ENCODE results near the gene TXNRD1.
"Not testable (repeated sequence)": the region's sequence is repeated elsewhere in the genome, so short reads cannot be mapped to it uniquely, and the experiment has no call there.

Gene TXNRD1

GRCh38 chr12:104243551-104243950 lies 28.0 kb downstream of the TXNRD1 start:
- no peak for DNase-seq

GRCh38 chr12:104243971-104244370 lies 28.4 kb downstream of the TXNRD1 start:
- DNase-seq, result no peak

- DNase-seq, result no peak
Measured at GRCh38 chr12:104247698-104248097, 32.1 kb downstream of the TXNRD1 start.

DNA sequence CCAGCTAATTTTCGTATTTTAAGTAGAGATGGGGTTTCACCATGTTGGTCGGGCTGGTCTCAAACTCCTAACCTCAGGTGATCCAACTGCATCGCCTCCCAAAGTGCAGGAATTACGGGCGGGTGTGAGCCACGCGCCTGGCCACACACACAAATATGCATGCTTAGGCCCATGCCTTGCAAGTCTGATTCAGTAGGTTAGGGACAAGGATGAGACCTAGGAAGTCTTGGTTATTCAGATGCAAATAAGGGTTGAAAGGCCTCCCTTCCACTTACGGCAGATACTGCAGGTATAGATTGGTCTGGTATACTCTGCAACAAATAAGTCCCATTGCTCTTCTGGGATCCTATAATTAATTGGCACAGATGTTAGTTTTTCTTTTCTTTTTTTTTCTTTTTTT lies 32.9 kb downstream of the TXNRD1 start:
- DNase-seq, result no peak

GRCh38 chr12:104249017-104249416 lies 33.4 kb downstream of the TXNRD1 start:
- DNase-seq, result no peak

- DNase-seq, result no peak
Measured at GRCh38 chr12:104249898-104250297, 34.3 kb downstream of the TXNRD1 start.

GRCh38 chr12:104250366-104251125 lies 35.0 kb downstream of the TXNRD1 start:
- no peak for DNase-seq

DNA sequence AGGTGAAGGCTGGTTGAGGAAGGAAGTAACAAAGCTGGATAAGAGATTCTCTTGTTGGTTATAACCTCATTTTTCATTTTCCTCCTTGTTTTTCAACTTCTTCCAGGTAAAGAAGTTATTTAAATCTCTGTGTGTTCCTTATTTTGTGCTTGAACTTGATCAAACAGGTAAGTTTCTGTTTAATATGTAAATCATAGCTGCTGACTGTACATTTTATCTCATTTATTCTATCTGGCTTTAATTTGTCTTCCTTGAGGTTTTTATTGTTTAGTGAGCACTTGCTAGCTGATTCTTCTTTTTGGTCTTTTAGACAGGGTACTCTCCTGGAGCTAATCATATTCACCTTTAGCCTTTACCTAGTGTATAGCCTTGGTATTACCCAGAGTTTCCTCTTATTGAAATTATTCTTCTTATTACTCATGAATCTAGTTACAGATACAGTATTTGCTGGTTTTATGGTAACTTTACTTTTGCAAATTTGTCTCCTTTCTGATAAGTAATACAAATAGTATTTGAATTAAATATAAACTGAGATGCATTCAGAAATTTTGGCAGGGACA lies 42.4 kb downstream of the TXNRD1 start:
- no peak for DNase-seq

DNA sequence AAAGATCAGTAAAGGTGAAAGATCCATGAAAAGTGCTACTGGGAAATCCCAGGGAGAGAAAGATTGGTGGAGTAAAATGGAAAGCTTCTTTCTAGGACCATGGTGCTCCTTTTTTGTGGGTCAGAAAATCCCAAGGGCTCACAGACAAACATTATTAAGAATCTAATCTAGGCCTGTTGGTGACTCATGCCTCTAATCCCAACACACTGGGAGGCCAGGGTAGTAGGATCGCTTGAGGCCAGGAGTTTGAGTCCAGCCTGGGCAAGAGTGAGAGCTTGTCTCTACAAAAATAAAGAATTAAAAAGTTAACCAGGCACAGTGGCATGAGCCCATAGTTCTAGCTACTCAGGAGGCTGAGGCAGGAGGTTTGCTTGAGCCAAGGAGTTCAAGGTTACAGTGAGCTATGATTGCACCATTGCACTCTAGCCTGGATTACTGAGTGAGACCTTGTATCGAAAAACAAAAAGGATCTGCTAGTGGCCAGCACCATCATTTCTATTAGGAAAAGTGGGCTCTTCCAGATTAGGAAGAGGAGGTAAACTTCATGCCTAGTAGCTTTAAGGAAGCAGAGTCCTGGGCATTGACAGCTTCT lies 43.0 kb downstream of the TXNRD1 start:
- no peak for DNase-seq

DNA sequence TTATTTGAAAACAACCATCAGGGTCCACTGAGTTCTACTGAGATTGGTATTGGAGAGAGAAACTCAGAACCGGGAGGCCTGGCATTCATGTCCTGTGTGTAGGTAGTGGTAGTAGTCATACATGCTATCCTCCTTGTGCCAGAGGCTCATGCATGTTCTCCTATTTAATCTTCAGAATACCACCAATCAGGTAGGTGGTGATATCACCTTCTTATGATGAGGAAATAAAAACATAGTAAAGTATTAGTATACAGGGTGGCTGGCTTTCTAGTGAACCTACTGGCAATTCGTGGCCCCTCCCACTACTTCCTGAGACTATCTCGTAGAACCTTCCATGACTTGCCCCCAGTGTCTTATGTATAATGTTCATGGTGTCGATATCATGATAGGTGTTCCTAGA lies 47.4 kb downstream of the TXNRD1 start:
- no peak for DNase-seq

GRCh38 chr12:104263580-104264358 lies 48.2 kb downstream of the TXNRD1 start:
- peak; percentile 67 for DNase-seq

- DNase-seq, result not testable (repeated sequence)
Measured at GRCh38 chr12:104265436-104265835, 49.9 kb downstream of the TXNRD1 start.

DNA sequence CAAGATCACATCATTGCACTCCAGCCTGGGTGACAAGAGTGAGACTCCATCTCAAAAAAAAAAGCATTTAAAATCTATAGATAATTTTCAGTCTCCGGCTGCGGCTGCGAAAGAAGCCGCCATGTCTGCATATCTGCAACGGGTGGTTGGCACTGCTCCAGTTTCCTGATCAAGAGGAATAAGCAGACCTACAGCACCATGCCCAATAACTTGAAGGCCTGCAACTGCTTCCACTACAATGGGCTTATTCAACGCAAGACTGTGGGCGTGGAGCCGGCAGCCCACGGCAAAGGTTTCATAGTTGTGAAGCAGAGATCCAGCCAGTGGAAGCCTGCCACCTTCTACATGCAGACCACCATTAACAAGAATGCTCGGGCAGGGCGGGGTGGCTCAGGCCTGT lies 57.4 kb downstream of the TXNRD1 start:
- no peak for DNase-seq

DNA sequence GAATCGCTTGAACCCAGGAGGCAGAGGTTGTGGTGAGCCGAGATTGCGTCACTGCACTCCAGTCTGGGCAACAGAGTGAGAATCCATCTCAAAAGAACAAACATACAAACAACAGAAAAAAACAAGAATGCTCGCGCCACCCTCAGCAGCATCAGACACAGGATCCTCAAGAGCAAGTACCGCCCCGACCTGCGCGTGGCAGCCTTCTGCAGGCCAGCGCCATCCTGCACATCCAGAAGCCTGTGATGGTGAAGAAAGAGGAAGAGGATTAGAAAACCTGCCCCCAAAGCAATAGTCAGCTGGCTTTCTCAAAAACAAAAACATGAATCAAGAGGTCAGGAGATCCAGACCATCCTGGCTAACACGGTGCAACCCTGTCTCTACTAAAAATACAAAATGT lies 57.9 kb downstream of the TXNRD1 start:
- no peak for DNase-seq

DNA sequence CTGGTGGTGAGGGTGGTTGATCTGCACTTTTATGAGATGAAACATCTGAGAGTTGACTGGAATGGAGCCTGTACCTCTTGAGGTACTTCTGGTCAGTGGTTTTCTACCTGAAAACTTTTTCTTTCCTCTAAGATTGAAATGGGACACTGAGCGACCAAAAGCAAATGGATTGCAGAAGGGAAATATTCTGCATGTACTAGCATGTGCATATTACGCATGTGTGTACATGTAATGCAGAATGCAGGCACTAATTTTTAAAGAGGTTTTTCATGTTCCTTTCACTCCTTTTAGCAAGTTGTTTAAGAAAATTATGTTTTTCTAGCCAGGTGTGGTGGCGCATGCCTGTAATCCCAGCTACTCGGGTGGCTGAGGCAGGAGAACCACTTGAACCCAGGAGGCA lies 59.2 kb downstream of the TXNRD1 start:
- no peak for DNase-seq

- DNase-seq, result no peak
Measured at GRCh38 chr12:104275689-104276088, 60.1 kb downstream of the TXNRD1 start.

DNA sequence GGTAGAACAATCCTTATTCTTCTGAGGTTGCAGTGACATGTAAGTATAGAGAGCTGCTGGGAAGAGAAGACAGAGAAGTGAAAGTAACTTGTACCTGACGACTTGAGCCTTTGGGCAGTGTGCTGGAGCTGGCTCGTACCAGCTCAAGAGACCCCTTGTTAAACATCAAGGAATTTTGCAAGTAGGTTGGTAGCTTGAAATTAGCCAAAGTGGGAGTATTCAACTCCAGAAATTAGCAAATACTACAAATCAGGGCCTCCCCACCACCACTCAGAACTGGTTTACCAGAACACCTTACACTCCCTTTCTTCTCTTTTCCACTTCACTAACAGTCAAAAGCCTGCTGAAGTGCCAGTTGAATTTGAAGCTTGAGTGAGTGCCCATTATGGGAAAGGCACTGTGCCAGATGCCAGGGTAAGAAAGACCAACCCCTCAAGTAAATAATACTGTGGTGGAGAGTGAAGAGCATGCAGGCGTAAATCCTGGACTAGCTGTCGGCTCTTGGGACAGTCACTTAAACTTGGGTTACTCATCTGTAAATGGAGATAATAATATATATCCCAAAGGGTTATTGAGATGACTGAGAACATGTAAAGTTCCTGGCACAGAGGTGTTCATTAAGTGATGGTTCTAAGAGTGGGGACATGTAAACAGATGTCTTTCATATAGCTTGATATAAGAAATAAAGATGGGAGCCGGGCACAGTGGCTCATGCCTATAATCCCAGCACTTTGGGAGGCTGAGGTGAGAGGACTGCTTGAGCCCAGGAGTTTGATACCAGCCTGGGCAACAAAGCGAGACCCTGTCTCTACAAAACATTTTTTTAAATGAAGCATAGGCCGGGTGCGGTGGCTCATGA lies 60.9 kb downstream of the TXNRD1 start:
- peak; percentile 95 for DNase-seq

DNA sequence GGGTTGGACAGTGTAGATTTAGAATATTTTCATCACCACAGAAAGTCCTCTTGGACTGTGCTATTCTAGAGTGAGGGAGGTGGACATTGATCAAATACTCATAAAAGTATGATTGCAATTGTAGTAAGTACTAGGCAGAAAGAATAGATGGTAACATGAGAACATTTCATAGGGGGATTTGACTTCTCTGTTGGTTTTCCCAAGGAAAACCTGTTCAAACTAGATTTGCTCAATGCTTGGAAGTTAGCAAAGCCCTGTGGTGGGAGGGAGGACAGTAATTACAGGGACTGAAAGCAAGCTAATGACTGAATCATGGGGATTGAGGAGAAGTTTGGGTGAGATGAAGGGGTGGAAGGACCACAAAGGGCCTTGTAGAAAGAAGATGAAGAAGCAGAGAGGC lies 63.6 kb downstream of the TXNRD1 start:
- DNase-seq, result no peak

DNA sequence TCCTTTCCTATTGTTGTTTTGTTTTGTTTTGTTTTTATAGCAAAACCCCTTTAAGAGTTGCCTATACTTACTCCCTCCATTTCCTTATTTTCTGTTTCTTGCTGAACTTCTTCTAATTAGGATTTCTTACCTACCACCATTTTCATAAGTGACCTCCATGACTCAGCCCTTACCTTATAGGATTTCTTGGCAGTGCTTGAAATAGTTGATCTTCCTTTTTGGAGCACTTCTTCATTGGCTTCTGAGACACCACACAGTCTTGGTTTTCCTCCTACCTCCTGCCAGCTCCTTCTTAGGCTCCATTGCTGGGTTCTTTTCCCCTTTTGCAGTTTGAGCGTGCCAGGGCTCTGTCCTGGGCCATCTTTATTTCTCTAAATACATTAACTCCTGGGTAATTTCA lies 64.5 kb downstream of the TXNRD1 start:
- no peak for DNase-seq

DNA sequence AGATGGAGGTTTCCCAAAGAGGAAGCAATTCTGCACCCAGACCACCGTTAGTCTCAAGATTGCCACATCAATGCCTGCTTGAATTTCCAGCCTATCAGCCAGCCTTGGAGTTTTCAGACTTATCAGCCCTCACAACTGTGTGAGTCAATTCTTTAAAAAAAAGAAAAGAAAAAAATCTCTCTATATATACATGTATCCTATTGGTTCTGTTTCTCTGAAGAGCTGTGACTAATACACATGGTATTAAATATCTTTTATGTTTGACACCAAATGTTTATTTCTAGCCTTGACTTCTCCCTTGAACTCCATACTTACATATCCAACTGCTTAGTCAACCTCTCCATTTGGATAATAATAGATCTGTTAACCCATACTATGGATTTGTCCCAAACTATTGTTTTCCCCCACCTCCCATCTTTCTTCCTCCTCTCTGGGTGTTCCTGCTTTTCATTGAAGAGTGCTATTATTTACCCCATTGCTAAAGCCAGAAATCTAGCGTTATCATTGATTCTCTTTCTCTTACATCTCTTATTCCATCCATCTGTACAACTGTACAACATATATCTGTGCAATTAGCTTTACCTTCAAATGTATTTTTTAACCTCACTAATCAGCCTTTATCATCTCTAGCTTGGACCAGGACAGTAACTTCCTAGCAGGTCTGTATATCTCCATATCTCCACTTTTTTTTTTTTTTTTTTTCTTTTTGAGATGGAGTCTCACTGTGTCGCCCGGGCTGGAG lies 65.3 kb downstream of the TXNRD1 start:
- DNase-seq, result no peak

- DNase-seq, result no peak
Measured at GRCh38 chr12:104281636-104282035, 66.1 kb downstream of the TXNRD1 start.

DNA sequence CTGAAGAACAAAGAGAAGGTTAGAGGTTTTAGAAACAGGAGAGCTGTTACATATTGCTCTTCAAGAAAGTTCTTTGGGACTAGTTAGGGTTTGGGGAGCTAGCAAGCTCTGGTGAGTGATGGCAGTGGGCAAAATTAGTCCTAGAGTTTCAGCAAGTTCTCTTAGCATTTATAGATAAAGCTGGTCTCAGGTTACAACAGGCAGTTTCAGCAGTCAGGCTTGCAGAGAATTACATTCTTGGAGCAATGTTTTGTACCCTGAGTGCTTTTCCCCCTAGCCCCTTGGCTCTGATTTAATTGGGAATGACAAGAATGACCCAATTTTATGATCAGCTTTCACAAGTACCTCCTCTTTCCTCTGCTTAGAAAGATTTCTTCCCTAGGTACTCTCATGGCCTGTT lies 66.5 kb downstream of the TXNRD1 start:
- no peak for DNase-seq
